GM19372 (cell line): ENCODE results near the gene IKBIP.
"Not testable (repeated sequence)": the region's sequence is repeated elsewhere in the genome, so short reads cannot be mapped to it uniquely, and the experiment has no call there.

Experiments
- ATAC-seq: cut with Tn5 transposase; IDR thresholded peaks from one replicate; pipeline ENCODE4 v1.9.1; 2021; ENCODE audit warnings: mild to moderate bottlenecking, low read depth, moderate library complexity; ENCODE audit not compliant: unreplicated experiment

IKBIP gene

DNA sequence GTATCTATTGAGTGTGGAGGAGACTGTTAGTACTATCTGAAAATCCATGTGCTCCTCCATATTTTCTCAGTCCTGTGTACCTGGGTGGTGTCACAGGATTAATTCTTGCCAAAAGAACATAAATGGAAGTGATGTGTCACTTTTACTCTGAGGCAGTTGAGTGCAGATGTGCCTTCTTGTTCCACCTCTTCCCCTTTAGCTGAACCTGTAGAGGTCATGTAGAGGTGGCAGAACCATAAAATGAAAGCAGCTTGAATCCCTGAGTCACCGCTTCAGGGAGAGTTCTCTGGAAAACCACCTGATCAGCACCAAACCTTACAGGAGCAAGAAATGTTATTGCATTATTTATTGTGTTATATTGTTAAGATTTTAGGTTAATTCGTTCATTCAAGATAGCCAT lies 65.8 kb downstream of the IKBIP start:
- no peak for ATAC-seq

DNA sequence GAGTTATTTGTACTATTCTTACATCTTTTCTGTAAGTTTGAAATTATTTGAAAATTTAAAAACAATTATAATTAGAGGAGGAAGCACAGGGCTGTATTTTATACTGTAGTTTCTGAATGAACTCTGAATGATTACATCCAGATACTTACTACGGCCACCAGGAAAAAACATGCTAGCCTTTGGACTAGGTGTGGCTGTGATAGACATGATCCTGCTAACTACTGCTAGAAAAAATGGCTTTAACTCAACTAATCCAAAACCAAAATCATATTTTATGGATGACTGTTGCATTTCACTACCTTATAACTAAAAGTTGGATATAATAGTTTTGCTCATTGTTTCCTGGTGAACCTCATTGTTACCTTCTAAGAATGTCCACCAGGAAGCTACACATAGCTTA lies 66.2 kb downstream of the IKBIP start:
- ATAC-seq: no peak

DNA sequence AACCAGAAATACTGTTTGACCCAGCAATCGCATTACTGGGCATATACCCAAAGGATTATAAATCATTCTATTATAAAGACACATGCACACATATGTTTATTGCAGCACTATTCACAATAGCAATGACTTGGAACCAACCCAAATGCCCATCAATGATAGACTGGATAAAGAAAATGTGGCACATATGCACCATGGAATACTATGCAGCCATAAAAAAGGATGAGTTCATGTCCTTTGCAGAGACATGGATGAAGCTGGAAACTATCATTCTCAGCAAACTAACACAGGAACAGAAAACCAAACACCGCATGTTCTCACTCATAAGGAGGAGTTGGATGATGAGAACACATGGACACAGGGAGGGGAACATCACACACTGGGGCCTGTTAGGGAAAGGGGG lies 67.8 kb downstream of the IKBIP start:
- ATAC-seq: not testable (repeated sequence)

DNA sequence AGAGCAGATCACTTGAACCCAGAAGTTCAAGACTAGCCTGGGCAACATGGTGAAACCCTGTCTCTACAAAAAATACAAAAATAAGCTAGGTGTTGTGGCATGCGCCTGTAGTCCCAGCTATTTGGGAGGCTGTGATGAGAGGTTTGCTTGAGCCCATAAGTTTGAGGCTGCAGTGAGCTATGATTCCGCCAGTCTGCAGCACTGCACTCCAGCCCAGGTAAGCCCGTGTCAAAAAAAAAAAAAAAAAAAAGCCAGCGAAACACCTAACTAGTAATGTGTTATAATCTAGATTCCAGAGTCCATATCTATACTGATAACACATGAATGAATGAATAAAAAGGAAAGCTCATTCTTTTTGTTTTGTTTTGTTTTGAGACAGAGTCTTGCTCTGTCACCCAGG lies 69.6 kb downstream of the IKBIP start:
- ATAC-seq: no peak
